Measurements from ENCODE around the gene WDR26.
"Not testable (repeated sequence)": the region's sequence is repeated elsewhere in the genome, so short reads cannot be mapped to it uniquely, and the experiment has no call there.

Gene WDR26

GRCh38 chr1:224434691-224435317 lies at the start of gene WDR26:
TSS of gene WDR26 (minus strand) at chr1:224434797.
- TF ChIP-seq SUZ12 (IDR thresholded peaks at IDR 0.05; ENCODE audit: extremely low read depth, insufficient read depth, insufficient read length), result no peak
- TF ChIP-seq YY1 (IDR thresholded peaks at IDR 0.05; ENCODE audit: insufficient read depth, insufficient read length), result peak; percentile 66
- H3K4me1 ChIP-seq (ENCODE audit: insufficient read depth, insufficient read length), result no peaks in the 10 kb centered on the region

GRCh38 chr1:224483206-224483605 lies 48.6 kb upstream of the WDR26 start:
- not testable (repeated sequence) for H3K4me1 ChIP-seq (ENCODE audit: insufficient read depth, insufficient read length); DNase-seq (ENCODE audit: low read depth, low spot score); H3K27me3 ChIP-seq (ENCODE audit: insufficient read depth, insufficient read length); H3K36me3 ChIP-seq (ENCODE audit: insufficient read depth, insufficient read length, low read length); H3K4me3 ChIP-seq (ENCODE audit: insufficient read length, low read depth); H3K9ac ChIP-seq (ENCODE audit: insufficient read length, low read depth)
- H3K9me3 ChIP-seq (ENCODE audit: insufficient read depth, low read length), result peaks cover 11% of the 10 kb centered on the region; the same call in 1 of the 2 replicates

More at GRCh38 chr1:224434691-224435317, at the start of gene WDR26:
- peaks cover 38% of the 10 kb centered on the region for H3K36me3 ChIP-seq (ENCODE audit: insufficient read depth, insufficient read length, low read length)
- peak within 1 kb of the TSS; percentile 98 for H3K9ac ChIP-seq (ENCODE audit: insufficient read length, low read depth)
- DNase-seq (ENCODE audit: low read depth, low spot score), result peak; percentile 86
- H3K9me3 ChIP-seq (ENCODE audit: insufficient read depth, low read length), result no peaks in the 10 kb centered on the region
- no peaks in the 10 kb centered on the region for H3K27me3 ChIP-seq (ENCODE audit: insufficient read depth, insufficient read length)
- H3K4me3 ChIP-seq (ENCODE audit: insufficient read length, low read depth), result peak within 1 kb of the TSS; percentile 93

GRCh38 chr1:224482619-224483018 lies 48.0 kb upstream of the WDR26 start:
- H3K36me3 ChIP-seq (ENCODE audit: insufficient read depth, insufficient read length, low read length), result no peaks in the 10 kb centered on the region
- no peaks in the 10 kb centered on the region for H3K4me1 ChIP-seq (ENCODE audit: insufficient read depth, insufficient read length)
- no peaks in the 10 kb centered on the region for H3K27me3 ChIP-seq (ENCODE audit: insufficient read depth, insufficient read length)
- no peak overlapping the region for H3K4me3 ChIP-seq (ENCODE audit: insufficient read length, low read depth)
- no peak for DNase-seq (ENCODE audit: low read depth, low spot score)
- TF ChIP-seq ZNF274 (IDR thresholded peaks at IDR 0.05; ENCODE audit: low read depth, low read length), result no peak
- no peak overlapping the region for H3K9ac ChIP-seq (ENCODE audit: insufficient read length, low read depth)
- peaks cover 11% of the 10 kb centered on the region; the same call in 1 of the 2 replicates for H3K9me3 ChIP-seq (ENCODE audit: insufficient read depth, low read length)

GRCh38 chr1:224481601-224482000 lies 47.0 kb upstream of the WDR26 start:
- H3K9me3 ChIP-seq (ENCODE audit: insufficient read depth, low read length), result peaks cover 18% of the 10 kb centered on the region; the same call in 1 of the 2 replicates
- H3K4me3 ChIP-seq (ENCODE audit: insufficient read length, low read depth), result no peak overlapping the region
- no peaks in the 10 kb centered on the region for H3K27me3 ChIP-seq (ENCODE audit: insufficient read depth, insufficient read length)
- no peaks in the 10 kb centered on the region for H3K36me3 ChIP-seq (ENCODE audit: insufficient read depth, insufficient read length, low read length)
- no peaks in the 10 kb centered on the region for H3K4me1 ChIP-seq (ENCODE audit: insufficient read depth, insufficient read length)
- H3K9ac ChIP-seq (ENCODE audit: insufficient read length, low read depth), result no peak overlapping the region
- no peak for DNase-seq (ENCODE audit: low read depth, low spot score)
- TF ChIP-seq YY1 (IDR thresholded peaks at IDR 0.05; ENCODE audit: insufficient read depth, insufficient read length), result no peak
- no peak for TF ChIP-seq SUZ12 (IDR thresholded peaks at IDR 0.05; ENCODE audit: extremely low read depth, insufficient read depth, insufficient read length)
- no peak for TF ChIP-seq ZNF274 (IDR thresholded peaks at IDR 0.05; ENCODE audit: low read depth, low read length)

GRCh38 chr1:224480888-224481459 lies 46.4 kb upstream of the WDR26 start:
- not testable (repeated sequence) for H3K27me3 ChIP-seq (ENCODE audit: insufficient read depth, insufficient read length); H3K4me3 ChIP-seq (ENCODE audit: insufficient read length, low read depth); H3K9ac ChIP-seq (ENCODE audit: insufficient read length, low read depth); H3K4me1 ChIP-seq (ENCODE audit: insufficient read depth, insufficient read length); DNase-seq (ENCODE audit: low read depth, low spot score); H3K36me3 ChIP-seq (ENCODE audit: insufficient read depth, insufficient read length, low read length)
- peaks cover 18% of the 10 kb centered on the region; the same call in 1 of the 2 replicates for H3K9me3 ChIP-seq (ENCODE audit: insufficient read depth, low read length)

- not testable (repeated sequence) for DNase-seq (ENCODE audit: low read depth, low spot score); H3K4me1 ChIP-seq (ENCODE audit: insufficient read depth, insufficient read length); H3K27me3 ChIP-seq (ENCODE audit: insufficient read depth, insufficient read length); H3K4me3 ChIP-seq (ENCODE audit: insufficient read length, low read depth); H3K36me3 ChIP-seq (ENCODE audit: insufficient read depth, insufficient read length, low read length); H3K9ac ChIP-seq (ENCODE audit: insufficient read length, low read depth)
- peaks cover 18% of the 10 kb centered on the region; the same call in 1 of the 2 replicates for H3K9me3 ChIP-seq (ENCODE audit: insufficient read depth, low read length)
Measured at GRCh38 chr1:224480200-224480599, 45.6 kb upstream of the WDR26 start.

GRCh38 chr1:224472806-224473205 lies 38.2 kb upstream of the WDR26 start:
- TF ChIP-seq SUZ12 (IDR thresholded peaks at IDR 0.05; ENCODE audit: extremely low read depth, insufficient read depth, insufficient read length) (no peak), YY1 (IDR thresholded peaks at IDR 0.05; ENCODE audit: insufficient read depth, insufficient read length) (no peak), ZNF274 (IDR thresholded peaks at IDR 0.05; ENCODE audit: low read depth, low read length) (no peak)
- DNase-seq (ENCODE audit: low read depth, low spot score), result no peak

GRCh38 chr1:224466154-224466553 lies 31.6 kb upstream of the WDR26 start:
- Histone ChIP-seq H3K9me3 (ENCODE audit: insufficient read depth, low read length) (no peaks in the 10 kb centered on the region), H3K27me3 (ENCODE audit: insufficient read depth, insufficient read length) (no peaks in the 10 kb centered on the region), H3K4me1 (ENCODE audit: insufficient read depth, insufficient read length) (no peaks in the 10 kb centered on the region), H3K36me3 (ENCODE audit: insufficient read depth, insufficient read length, low read length) (no peaks in the 10 kb centered on the region), H3K9ac (ENCODE audit: insufficient read length, low read depth) (no peak overlapping the region), H3K4me3 (ENCODE audit: insufficient read length, low read depth) (no peak overlapping the region)
- no peak for DNase-seq (ENCODE audit: low read depth, low spot score)
- TF ChIP-seq SUZ12 (IDR thresholded peaks at IDR 0.05; ENCODE audit: extremely low read depth, insufficient read depth, insufficient read length), result no peak
- TF ChIP-seq YY1 (IDR thresholded peaks at IDR 0.05; ENCODE audit: insufficient read depth, insufficient read length), result no peak
- TF ChIP-seq ZNF274 (IDR thresholded peaks at IDR 0.05; ENCODE audit: low read depth, low read length), result no peak

More at GRCh38 chr1:224472806-224473205, 38.2 kb upstream of the WDR26 start:
- no peaks in the 10 kb centered on the region for H3K4me1 ChIP-seq (ENCODE audit: insufficient read depth, insufficient read length)
- no peak overlapping the region for H3K9ac ChIP-seq (ENCODE audit: insufficient read length, low read depth)
- 0 out of 2 replicates have a peak, but pooled peaks cover 7% of the 10 kb centered on the region for H3K9me3 ChIP-seq (ENCODE audit: insufficient read depth, low read length)
- no peaks in the 10 kb centered on the region for H3K36me3 ChIP-seq (ENCODE audit: insufficient read depth, insufficient read length, low read length)
- no peak overlapping the region for H3K4me3 ChIP-seq (ENCODE audit: insufficient read length, low read depth)
- H3K27me3 ChIP-seq (ENCODE audit: insufficient read depth, insufficient read length), result no peaks in the 10 kb centered on the region

Measured in NT2/D1 (cell line).